Effector memory CD4-positive, alpha-beta T cell (primary cell): ENCODE data around the gene LCN1.

Source experiments
- DNase-seq, 3 donors: peaks; one replicate each; pipeline ENCODE4 v3.0.0-alpha.2; 2020
- H3K27ac ChIP-seq: 2 replicates; pipeline ENCODE4 v1.7.0; 2013; ENCODE audit warnings: mild to moderate bottlenecking, low read length, moderate library complexity; ENCODE audit not compliant: insufficient read depth, poor library complexity, severe bottlenecking
- H3K27me3 ChIP-seq: replicated peaks from 2 replicates; pipeline ENCODE4 v1.7.0; 2013; ENCODE audit warnings: mild to moderate bottlenecking, low read length; ENCODE audit not compliant: insufficient read depth, control insufficient read depth, poor library complexity, severe bottlenecking
- H3K36me3 ChIP-seq: 2 replicates; pipeline ENCODE4 v1.7.0; 2013; ENCODE audit warnings: mild to moderate bottlenecking, low read length, moderate library complexity; ENCODE audit not compliant: control insufficient read depth, insufficient read depth
- H3K4me1 ChIP-seq: 2 replicates; pipeline ENCODE4 v1.7.0; 2013; ENCODE audit warnings: low read length, mild to moderate bottlenecking; ENCODE audit not compliant: control insufficient read depth, insufficient read depth, poor library complexity, severe bottlenecking
- H3K4me3 ChIP-seq: 2 replicates; pipeline ENCODE4 v1.7.0; 2013; ENCODE audit warnings: low read length, low read depth, mild to moderate bottlenecking; ENCODE audit not compliant: insufficient read depth, poor library complexity, severe bottlenecking
- H3K9me3 ChIP-seq: 2 replicates; pipeline ENCODE4 v1.7.0; 2013; ENCODE audit warnings: mild to moderate bottlenecking, low read length, moderate library complexity; ENCODE audit not compliant: control insufficient read depth

The LCN1 gene

GRCh38 chr9:135572233-135572632, 51.0 kb downstream of the LCN1 start:
- Histone ChIP-seq H3K27me3 (no peaks in the 10 kb centered on the region), H3K4me1 (no peaks in the 10 kb centered on the region), H3K36me3 (no peaks in the 10 kb centered on the region), H3K27ac (no peak overlapping the region), H3K9me3 (no peaks in the 10 kb centered on the region), H3K4me3 (no peak overlapping the region)
- DNase-seq = no peak

GRCh38 chr9:135573124-135573523, 51.9 kb downstream of the LCN1 start:
- H3K27me3 ChIP-seq = no peaks in the 10 kb centered on the region
- no peak for DNase-seq
- no peaks in the 10 kb centered on the region for H3K4me1 ChIP-seq

GRCh38 chr9:135574331-135574730, 53.1 kb downstream of the LCN1 start:
- Histone ChIP-seq H3K36me3 (no peaks in the 10 kb centered on the region), H3K27me3 (no peaks in the 10 kb centered on the region), H3K4me1 (no peaks in the 10 kb centered on the region), H3K9me3 (no peaks in the 10 kb centered on the region), H3K4me3 (no peak overlapping the region), H3K27ac (no peak overlapping the region)
- DNase-seq = no peak

More at GRCh38 chr9:135573124-135573523, 51.9 kb downstream of the LCN1 start:
- Histone ChIP-seq H3K27ac (no peak overlapping the region), H3K36me3 (no peaks in the 10 kb centered on the region), H3K9me3 (no peaks in the 10 kb centered on the region), H3K4me3 (no peak overlapping the region)

- no peaks in the 10 kb centered on the region for H3K9me3 ChIP-seq
- DNase-seq = no peak
- no peak overlapping the region for H3K27ac ChIP-seq
- no peak overlapping the region for H3K4me3 ChIP-seq
- no peaks in the 10 kb centered on the region for H3K36me3 ChIP-seq
- no peaks in the 10 kb centered on the region for H3K27me3 ChIP-seq
- no peaks in the 10 kb centered on the region for H3K4me1 ChIP-seq
Observed at GRCh38 chr9:135574943-135575342, 53.7 kb downstream of the LCN1 start.
